KBM-7 (cell line): ENCODE measurements around the gene EPS8.

Experiments
- DNase-seq: peaks from one replicate; pipeline ENCODE4 v3.0.0-alpha.2; 2015
- in situ Hi-C: fragments of 300-500 bp; cut with MboI; formaldehyde crosslinking; loops from 2 replicates; pipeline ENCODE4 v1.14.3; 2020; ENCODE audit warnings: low sequenced_read_pairs, low pct_unique_long_range_greater_than_20kb, mixed read lengths

EPS8 gene

DNA sequence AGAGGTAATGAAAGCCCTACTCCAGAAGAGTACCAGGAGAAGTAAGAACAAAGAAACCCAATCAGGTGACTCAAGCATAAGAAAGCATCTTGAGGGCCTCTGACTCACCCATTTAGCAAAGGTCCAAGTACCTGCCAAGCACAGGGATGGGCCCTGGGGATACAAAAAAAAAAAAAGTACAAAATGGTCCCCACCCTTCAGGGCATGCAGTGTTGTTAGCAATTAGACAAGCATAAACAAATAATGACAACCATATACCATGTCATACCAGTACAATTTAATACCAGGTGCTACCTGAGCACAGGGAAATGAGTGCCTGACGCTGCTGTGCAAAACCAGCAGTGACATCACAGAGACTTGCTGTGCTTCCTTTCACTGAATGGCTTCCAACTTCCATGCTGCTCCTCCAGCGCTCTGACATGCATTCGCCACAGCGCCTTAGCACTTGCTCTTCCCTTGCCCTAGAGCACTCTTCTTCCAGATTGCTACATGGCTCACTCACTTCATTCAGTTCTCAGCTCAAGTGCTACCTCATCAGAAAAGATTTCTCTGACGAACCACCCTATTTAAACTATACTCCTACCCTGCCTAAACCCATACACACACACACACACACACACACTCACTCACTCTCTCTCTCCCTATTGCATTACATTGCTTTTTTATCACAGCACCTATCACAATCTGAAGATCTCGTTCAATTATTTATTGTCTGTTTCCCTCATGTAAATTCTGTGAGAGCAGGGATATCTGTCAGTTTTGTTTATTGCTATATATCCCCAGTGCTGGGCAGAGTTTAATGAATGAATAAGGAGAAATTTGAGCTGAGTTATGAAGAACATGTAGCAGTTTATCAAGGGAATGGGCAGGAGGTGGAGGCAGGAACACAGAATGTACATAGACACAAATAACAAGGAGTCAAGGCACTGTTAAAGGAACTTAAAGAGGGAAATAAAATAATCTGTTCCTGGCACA lies 12.9 kb upstream of the EPS8 start:
- in situ Hi-C loops, result no loop called here
- no peak for DNase-seq

DNA sequence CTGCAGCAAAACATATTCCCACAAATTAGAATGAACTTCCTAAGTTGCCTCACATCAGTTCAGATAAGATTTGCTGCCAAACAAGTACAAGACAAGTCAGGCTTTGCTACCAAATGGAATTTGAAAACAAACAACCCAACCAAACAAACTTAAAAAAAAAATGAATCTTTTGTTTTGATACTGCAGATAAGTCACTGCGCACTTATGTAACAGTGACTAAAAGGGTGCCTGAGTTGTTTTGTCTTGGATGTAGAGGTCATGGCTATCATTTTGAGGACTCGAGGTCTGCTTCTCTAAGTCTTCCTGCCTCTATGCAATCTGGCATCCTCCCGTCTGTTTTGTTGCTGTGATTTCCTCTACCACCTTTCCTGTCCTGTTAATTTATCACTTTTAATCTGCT lies 11.1 kb upstream of the EPS8 start:
- DNase-seq, result no peak
- in situ Hi-C loops, result no loop called here

DNA sequence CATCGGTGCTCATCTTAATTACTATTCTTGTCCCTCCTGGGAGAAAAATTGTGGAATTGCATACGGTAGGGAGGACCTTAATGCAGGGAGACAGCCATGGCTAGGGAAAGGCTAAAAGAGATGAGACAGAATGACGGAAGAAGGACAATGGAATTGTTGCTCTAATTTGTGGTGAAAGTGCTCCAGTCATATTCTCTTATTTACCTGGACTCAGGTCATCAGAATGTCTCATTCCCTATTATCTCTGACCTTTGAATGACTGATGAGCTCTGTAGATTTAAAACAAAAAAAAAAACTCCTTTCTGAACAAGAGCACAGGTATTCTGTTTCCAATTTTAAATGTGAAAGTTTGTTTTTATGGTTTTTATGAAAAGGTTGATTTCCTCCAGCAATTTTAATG lies 8.6 kb upstream of the EPS8 start:
- no peak for DNase-seq
- in situ Hi-C loops, result no loop called here

DNA sequence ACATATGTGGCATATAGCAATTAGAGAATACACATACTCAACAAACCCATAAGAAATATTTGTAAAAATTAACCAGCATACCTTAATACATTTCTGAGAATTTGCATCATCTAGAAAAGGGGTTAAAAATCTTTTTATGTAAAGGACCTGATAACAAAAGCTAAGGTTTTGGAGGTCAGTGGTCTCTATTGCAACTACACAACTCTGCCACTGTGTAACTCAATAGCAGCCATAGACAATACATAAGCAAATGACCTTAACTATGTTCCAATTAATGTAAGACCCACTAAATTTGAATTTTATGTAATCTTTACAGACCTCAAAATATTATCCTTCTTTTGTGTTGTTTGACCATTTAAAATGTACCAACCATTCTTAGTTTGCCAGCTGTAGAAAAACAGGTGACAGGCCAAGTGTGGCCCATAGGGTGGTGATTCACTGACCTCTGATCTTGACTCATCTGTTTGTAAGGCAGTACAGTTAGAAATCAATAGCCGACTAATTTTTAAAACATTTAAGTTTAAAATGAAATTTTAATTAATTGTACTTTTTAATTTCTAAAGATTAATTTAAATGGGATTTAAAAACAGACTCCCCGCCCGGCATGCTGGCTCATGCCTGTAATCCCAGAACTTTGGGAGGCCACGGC lies 7.4 kb upstream of the EPS8 start:
- DNase-seq, result no peak
- in situ Hi-C loops, result no loop called here

DNA sequence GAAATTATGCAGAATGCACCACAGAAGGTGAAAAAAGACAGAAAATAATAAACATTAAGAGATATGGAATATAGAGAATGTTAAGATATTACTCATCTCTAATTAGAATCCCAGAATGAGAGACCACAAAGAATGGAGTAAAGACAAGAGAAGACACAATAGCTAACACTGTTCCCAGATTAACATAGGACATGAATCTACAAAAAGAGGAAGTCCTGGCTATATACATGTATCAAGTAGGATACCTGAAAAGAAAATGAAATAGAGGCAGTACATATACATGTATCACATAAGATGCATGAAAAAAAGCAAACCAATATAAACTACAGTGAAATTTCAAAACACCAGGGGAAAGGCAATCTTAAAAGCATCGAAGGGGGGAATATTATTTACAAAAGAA lies 5.6 kb upstream of the EPS8 start:
- peak; percentile 44 for DNase-seq

DNA sequence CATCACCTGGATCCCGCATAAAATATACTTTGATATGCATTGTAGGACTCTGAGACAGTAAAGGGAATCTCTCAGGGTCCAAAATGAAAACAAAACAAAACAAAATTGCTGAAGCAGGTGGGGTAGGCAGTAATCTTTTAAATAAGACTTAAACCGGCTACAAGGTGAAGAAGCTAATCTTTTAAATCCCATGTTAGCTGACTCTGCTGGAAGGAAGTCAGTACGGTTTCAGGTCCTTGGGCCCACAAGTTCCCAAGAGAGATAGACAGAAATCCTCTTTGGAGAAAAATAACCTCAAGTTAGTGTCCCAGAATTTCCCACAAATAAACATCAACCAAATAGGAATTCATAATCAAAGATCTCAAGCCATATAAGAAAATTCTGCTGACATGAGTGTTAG lies 5.0 kb upstream of the EPS8 start:
- no peak for DNase-seq
- in situ Hi-C loops, result no loop called here

More for the DNA sequence above, 5.6 kb upstream of the EPS8 start:
- in situ Hi-C loops, result no loop called here

DNA sequence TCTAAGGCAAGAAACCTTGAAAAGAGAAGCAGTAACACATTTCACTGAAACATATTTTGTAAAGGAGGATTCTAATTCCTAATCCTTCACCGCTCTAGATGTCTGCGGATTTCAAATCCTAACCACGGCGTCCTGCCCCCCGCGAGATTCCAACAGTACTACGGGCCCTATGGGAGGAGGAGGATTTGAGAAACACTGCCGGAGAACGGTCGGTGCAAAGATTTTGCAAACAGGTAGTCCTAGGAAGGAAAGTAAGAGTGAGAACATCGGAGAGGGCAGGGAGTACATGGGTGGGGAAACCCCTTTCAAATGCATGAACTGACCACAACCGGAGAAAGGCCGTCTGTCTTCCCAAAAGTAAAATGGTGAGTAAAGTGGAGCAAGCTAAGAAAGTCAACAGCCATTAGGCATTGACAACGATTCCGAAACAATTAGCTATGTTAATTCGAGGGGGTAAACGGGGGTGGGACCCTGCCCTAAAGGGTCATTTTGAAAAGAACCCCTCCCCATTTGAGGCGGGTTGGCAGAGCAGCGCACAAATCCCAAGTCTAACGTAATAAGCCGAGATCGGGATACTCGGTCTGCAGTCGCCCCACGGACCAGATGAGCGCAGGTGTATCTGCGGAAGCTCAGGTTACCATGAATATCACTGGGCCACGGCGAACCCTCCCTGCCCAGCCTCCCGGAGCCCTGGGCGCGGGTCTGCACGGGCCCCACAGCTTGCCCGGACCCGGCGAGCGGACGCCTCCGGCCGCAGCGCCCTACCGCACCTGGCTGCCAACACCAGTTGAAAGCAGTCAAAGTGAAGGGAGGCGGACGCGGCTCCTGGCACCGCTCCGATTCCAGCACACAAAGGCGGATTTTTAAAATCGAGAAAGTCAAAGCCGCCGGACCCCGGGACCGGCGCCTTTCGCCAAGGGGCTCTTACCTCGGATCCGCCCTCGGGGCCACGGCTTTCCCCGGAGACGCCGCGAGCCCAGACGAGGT lies 662 bp downstream of the EPS8 start:
- DNase-seq, result peak; percentile 51
- in situ Hi-C loops, result no loop called here

DNA sequence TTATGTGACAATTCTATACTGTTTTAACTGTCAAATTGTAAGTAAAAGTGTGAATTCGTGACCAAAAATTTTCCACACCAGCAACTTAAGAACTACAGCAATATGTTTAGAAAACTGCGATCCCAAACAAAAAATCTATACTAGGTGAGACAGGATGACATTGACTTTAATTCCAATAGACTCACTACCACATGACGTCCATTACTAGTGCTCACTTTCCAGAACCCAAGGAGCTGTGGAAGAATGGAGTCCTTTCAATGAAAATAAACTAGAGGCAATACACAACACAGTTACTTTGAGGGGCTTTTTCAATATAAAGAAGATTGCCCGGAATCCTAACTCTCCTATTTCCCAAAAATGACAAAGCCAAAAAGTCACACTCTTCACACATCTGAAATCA lies 1.4 kb downstream of the EPS8 start:
- DNase-seq, result no peak
- in situ Hi-C loops, result no loop called here

DNA sequence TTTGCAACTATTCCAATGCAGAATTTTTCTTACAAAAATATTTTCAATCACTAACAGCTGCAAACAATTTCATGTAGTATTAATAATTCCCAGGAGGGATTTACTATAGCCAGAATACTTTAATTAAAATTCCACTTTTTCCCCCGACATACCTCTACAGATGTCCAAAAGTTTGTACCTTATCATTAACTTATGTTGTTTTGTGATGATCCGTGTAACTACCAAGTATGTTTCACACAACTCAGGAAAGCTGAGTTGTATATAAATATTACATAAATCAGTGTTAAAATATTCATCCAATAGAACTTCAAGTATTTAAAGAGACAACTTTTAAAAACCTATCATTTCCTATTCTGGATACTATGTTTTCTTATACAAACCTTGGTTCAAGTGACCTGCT lies 2.4 kb downstream of the EPS8 start:
- DNase-seq, result no peak
- in situ Hi-C loops, result no loop called here

DNA sequence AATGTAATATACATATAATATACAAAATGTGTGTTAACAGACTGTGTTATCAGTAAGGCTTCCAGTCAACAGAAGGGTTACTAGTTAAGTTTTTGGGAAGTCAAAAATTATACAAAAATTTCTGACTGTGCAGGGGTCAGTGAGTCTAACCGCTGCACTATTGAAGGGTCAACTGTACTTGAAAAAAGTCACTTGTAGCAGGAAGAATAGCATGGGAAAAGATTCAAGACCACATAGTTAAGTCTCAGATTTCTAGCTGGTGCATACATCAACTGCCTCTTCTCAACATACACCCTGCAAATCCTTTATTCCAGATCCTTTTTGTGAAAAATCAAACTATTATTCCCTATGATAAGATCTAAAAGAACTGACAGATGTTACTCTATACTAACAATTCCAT lies 5.9 kb downstream of the EPS8 start:
- DNase-seq, result no peak
- in situ Hi-C loops, result no loop called here

DNA sequence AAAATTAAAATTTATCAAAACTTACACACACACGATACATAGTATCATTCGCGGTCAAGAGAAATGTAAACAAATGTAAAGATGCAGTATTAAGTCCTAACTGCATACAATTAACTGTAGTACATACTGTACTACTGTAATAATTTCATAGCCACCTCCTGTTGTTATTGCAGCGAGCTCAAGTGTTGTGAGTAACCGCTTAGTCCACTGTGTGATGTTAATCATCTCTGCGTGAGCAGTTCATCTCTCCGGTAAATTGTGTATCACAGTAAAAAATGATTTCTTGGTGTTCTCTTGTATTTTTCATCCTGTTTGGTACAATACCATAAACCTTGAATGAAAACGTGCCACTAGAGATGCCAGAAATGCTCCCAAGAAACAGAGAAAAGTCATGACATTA lies 6.5 kb downstream of the EPS8 start:
- no peak for DNase-seq
- in situ Hi-C loops, result no loop called here

DNA sequence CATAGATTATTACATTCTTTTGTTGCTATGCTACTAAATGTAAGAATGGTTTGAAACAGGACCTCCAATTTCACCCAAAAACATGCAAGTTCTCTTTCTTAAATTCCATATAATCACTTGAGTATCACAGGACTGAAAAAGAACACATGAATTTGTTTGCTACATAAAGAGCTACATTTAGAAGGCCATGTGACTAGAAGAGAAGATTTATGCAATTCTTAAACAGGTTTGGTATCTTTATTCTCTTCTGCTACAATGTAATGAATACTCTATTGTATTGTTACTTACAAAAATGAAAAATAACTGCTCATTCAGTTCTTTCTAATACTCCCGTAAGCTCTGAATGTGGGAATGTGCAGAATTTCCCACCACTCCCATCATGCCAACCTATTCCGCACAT lies 9.3 kb downstream of the EPS8 start:
- in situ Hi-C loops, result no loop called here
- DNase-seq, result no peak

DNA sequence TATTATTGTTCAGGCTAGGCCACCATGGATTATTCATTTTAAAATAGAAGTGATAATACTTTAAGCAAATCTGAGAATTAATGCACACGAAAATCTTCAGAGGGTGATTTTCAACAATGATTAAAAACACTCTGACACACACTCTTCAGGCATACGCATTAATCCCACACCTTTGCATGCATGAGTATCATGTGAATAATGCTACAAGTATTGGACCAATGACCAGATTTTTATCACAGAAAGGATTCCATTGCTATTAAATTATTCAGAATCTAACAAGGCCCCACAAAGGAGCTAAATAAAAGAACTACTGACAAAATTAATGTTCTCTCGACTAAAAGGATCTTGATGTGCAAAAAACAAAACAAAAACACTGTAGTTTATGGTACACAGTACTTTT lies 11.1 kb downstream of the EPS8 start:
- in situ Hi-C loops, result no loop called here
- no peak for DNase-seq

DNA sequence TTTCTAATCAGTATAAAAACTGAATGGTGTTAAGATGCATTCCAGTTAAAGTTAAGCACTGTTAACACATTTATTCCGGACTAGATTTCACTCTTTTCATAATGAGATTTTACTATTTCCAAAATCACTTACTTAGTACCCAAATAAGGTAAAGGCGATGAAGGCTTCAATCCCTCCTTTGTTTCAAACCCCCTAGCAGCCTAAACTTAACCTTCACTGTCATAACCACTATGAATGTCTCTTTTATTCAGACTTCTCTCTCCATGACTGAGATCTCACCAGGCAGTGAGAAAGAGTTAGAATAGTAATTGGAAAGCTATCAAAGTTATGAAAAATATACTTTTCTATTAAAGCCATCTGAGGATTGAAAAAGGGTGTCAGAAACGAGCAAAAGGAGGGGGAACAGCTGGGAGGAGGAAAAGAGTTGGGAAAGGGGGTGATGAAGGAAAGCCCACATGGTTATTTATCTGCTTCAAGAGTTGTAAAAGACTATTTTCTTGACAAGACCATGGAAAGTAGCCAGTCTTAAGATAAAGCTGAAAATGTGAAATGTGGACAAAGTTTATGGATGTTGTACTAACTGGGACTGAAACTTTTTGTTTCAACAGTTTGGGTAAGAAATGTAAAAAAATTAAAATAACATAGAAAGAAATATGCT lies 11.7 kb downstream of the EPS8 start:
- in situ Hi-C loops, result no loop called here
- DNase-seq, result no peak

DNA sequence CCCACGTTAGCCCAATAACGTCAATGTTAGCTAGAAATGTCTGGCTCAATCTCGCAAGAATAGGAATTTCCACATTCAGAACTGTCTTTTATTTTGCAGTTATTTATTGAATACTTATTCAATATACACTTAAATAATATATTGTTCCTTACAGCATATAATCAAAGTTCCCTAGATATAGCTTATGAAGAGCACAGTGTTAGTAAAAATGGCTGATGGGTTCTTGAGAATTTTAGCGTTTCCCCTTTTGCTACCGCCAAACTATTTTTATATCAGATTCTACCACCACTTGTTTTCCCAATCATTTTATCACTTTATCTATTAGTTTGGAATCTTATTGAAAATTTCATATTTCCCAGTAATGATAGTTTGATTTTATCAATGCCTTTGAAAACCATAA lies 12.7 kb downstream of the EPS8 start:
- DNase-seq, result no peak
- in situ Hi-C loops, result no loop called here

DNA sequence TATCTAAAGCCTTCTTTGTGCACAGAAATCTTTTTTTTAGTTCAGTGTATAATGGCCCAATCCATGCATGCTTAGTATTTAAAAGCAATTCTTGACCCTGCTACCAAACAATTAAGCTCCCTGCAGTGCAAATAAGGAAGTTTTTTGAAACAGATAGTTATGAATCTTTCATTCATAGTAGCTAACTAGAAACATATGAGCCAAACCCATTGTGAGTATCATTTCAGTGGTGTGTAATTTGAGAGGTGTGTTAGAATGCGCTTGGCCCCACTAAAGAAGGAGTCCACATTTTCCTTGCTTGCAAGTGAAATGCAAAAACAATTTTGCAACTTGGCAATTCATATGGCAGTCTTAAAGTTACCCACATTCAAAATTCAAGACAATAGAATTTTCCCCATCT lies 14.4 kb downstream of the EPS8 start:
- in situ Hi-C loops, result no loop called here
- DNase-seq, result no peak

DNA sequence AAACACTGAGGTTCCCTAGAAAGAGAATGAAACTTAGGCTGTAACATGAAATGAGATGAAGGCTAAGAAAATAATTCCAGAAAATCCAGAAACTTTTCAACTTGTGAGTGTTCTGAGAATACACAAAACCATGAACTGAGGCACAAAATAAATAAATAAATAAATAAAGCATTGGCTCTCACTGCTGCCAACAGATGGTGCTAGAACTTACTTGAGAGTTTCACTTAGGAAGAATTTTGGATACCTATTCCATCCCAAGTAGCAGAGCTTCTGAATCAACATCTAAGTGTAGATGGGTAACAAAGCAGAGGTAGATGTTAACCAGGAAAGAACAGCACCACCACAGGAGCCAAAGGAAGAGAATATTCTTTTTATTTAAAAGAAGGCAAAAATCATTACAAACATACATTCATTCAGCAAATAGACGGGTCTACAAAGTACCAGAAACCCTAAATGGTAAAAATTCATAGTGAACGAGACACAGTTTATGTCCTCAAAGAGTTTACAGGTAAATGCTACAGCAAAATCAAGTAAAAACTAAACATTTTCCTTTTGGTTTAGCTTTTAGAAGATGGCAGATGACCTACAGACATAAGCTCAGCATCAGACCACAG lies 16.7 kb downstream of the EPS8 start:
- DNase-seq, result peak; percentile 24
- in situ Hi-C loops, result no loop called here

DNA sequence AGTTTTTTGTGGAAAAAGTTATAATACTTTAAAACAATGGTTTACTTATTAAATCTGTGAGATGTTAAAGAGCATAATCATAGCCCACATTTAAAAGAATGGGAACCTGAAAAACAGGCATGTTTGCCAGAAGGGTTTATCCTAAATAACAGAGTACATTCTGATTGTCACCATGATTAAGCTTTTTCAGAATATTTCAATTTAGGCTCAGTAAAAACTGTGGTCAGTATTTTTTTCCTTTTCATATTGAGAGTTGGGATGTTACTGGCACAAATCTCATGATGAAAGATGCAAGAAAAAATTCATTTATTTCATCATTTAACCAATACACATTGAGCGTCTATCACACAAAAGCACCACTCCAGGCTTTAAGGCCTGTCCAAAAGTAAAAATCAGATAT lies 18.6 kb downstream of the EPS8 start:
- DNase-seq, result no peak
- in situ Hi-C loops, result no loop called here

DNA sequence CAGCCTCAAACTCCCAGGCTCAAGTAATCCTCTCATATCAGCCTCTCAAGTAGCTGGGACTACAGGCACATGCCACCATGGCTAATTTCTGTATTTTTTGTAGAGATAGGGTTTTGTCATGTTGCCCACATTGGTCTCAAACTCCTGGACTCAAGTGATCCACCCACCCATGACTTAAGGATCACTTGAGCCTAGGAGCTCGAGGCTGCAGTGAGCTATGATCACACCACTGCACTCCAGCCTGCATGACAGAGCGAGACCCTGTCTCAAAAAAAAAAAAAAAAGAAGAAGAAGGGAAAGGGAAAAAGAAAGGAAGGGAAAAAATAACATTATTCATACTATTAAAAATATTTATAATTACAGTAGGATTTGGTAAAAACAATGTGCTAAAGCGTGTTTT lies 19.2 kb downstream of the EPS8 start:
- no peak for DNase-seq
- in situ Hi-C loops, result no loop called here
